CD4-positive, alpha-beta T cell treated with Interferon alpha-2 for 1 hour (primary cell): ENCODE data around the gene SYCP1.
"Not testable (repeated sequence)": the region's sequence is repeated elsewhere in the genome, so short reads cannot be mapped to it uniquely, and the experiment has no call there.

Experiments used
- DNase-seq, 2 donors: peaks; one replicate each; pipeline ENCODE4 v3.0.0-alpha.2; 2020 to 2022

Gene SYCP1

GRCh38 chr1:114854693-114855320 is at the start of gene SYCP1:
TSS of gene SYCP1 (plus strand) at chr1:114854863. CDS start at chr1:114855465, 602 bp downstream.
- no peak for DNase-seq

GRCh38 chr1:114819869-114820268 is 34.8 kb upstream of the SYCP1 start:
- DNase-seq = no peak

GRCh38 chr1:114820392-114820791 is 34.3 kb upstream of the SYCP1 start:
- DNase-seq = no peak

GRCh38 chr1:114821978-114822377 is 32.7 kb upstream of the SYCP1 start:
- DNase-seq = no peak

GRCh38 chr1:114828251-114828650 is 26.4 kb upstream of the SYCP1 start:
- DNase-seq = no peak

- not testable (repeated sequence) for DNase-seq
These were observed 24.6 kb upstream of the SYCP1 start for GRCh38 chr1:114830075-114830474.

GRCh38 chr1:114831276-114831994 is 23.2 kb upstream of the SYCP1 start:
- no peak for DNase-seq

GRCh38 chr1:114832057-114832456 is 22.6 kb upstream of the SYCP1 start:
- DNase-seq = no peak

- no peak for DNase-seq
These were observed 21.2 kb upstream of the SYCP1 start for GRCh38 chr1:114833421-114833820.

GRCh38 chr1:114844270-114844669 is 10.4 kb upstream of the SYCP1 start:
- no peak for DNase-seq

- no peak for DNase-seq
These were observed 1.1 kb upstream of the SYCP1 start for GRCh38 chr1:114853584-114853983.

GRCh38 chr1:114861384-114861783 is 6.7 kb downstream of the SYCP1 start:
- DNase-seq = no peak

- no peak for DNase-seq
These were observed 37.7 kb downstream of the SYCP1 start for GRCh38 chr1:114892194-114892918.

GRCh38 chr1:114896795-114897194 is 42.1 kb downstream of the SYCP1 start:
- no peak for DNase-seq

GRCh38 chr1:114901814-114902213 is 47.2 kb downstream of the SYCP1 start:
- no peak for DNase-seq

- DNase-seq = no peak
These were observed 47.7 kb downstream of the SYCP1 start for GRCh38 chr1:114902343-114902742.

GRCh38 chr1:114903480-114903879 is 48.8 kb downstream of the SYCP1 start:
- DNase-seq = no peak

- DNase-seq = not testable (repeated sequence)
These were observed 61.1 kb downstream of the SYCP1 start for GRCh38 chr1:114915720-114916119.

- no peak for DNase-seq
These were observed 71.9 kb downstream of the SYCP1 start for GRCh38 chr1:114926607-114927006.

- no peak for DNase-seq
These were observed 72.7 kb downstream of the SYCP1 start for GRCh38 chr1:114927401-114927800.

- no peak for DNase-seq
These were observed 101.9 kb downstream of the SYCP1 start for GRCh38 chr1:114956570-114956969.

- no peak for DNase-seq
These were observed 104.8 kb downstream of the SYCP1 start for GRCh38 chr1:114959423-114959822.

GRCh38 chr1:114976891-114977290 is 122.2 kb downstream of the SYCP1 start:
- no peak for DNase-seq
